D341Med (cell line): Measurements from ENCODE around the gene MMP25.
A peak's percentile ranks its signal among the peaks of the same experiment; 100 is the strongest.

Experiments
- DNase-seq: peaks from one replicate; pipeline ENCODE4 v3.0.0; 2012; ENCODE audit warnings: low spot score

MMP25 gene, protein sequence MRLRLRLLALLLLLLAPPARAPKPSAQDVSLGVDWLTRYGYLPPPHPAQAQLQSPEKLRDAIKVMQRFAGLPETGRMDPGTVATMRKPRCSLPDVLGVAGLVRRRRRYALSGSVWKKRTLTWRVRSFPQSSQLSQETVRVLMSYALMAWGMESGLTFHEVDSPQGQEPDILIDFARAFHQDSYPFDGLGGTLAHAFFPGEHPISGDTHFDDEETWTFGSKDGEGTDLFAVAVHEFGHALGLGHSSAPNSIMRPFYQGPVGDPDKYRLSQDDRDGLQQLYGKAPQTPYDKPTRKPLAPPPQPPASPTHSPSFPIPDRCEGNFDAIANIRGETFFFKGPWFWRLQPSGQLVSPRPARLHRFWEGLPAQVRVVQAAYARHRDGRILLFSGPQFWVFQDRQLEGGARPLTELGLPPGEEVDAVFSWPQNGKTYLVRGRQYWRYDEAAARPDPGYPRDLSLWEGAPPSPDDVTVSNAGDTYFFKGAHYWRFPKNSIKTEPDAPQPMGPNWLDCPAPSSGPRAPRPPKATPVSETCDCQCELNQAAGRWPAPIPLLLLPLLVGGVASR

DNA sequence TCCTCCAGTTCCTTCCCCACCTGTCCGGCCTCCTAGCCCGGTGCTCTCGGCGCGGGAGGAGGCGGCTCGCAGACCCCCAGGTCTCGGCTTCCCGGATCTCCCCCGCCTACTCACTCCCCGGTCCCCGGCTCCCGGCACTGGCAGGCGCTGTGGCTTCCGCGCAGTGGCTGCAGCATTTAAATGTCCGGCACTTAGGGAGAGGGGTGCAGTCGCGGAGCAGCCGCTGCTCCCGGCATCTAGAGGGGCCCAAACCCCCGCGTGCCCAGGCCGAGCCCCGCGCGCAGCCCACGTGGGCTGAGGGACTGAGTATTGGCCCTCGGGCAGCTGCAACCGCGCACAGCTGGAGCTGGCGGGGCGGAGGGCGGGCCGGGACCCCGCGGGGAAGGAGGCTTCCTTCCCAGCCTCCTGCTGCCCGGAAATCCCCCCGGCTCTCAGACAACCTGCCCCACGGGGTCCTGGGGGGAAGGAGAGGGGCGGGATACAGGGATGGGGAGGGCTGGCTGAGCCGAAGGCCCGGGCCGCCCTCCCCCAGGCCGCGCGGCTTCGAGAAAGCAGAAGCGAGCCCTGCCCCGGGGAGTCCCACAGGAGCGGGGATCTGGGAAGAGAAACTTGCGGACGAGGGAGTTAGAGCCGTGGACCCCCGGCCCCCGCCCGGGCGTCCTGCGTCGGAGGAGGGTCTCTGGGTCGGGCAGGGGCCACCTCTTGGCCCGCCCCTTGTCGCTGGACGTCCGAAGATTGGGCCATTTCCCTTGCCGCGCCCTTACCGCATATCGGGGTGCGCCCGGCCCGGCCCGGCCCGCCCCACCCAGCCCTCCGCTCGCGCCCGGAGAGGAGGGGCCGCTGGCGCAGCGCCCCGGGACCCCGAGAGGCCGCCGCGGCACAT lies at the start of gene MMP25:
TSS of gene MMP25 (plus strand) at position 804 of the 883 bp plus-strand sequence. CDS start 357 bp downstream, outside the sequence.
- no peak for DNase-seq

DNA sequence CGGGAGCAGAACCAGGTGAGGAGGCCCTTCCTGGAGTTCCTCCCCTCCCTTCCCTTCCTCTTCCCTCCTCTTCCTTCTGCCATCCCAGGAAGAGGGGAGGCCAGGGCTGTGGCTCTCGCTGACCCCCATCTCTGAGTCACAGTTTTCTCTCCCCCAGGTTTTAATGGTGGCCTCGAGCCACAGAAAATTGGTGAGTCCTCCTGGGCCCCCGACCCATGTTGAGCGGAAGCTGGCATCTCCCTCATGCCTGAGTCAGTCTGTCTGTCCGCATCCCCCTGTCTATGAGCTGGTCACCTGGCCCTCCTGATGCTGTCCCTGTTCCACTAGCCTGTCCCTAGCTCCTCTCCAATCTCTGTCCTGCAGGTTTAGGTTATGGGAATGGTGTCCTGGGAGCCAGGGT lies 46.4 kb upstream of the MMP25 start:
- no peak for DNase-seq

DNA sequence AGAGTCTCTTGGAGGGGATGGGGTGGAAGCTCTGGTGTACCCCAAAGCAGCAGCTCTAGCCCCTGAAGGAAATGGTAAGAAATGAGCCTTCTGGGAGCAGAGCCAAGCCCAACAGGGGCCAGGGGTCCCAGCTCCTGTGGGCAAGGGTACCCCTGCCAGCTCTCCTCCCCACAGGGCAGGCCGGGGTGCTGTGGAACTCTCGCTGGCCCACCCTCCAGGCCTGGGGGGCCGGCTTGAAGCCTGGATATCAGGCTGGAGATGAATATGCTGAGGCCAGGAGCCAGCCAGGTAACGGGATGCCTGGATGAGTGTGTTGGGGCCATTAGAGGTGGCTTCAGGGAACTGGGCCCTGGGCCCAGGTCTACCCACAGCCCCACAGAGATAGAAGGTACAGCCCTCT lies 45.8 kb upstream of the MMP25 start:
- no peak for DNase-seq

DNA sequence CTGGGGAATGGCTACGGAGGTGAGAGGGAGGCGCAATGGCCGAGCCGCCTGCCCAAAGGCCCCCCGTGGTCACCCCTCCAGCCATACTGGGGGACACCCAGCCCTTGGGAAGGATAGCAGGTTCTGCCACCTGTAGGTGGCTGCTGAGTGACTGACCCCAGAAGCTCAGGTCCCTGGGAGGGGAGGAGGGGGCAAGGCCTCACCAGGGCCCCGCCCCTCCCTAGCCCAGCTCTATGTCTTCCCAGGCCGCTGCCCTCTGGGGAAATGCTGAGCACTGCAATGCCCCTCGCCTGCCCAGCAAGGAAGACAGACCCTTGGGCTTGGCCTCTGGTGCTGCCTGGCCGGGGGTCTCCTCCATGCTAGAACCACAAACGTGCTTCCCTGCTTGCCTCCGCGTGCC lies 45.0 kb upstream of the MMP25 start:
- DNase-seq, result no peak

DNA sequence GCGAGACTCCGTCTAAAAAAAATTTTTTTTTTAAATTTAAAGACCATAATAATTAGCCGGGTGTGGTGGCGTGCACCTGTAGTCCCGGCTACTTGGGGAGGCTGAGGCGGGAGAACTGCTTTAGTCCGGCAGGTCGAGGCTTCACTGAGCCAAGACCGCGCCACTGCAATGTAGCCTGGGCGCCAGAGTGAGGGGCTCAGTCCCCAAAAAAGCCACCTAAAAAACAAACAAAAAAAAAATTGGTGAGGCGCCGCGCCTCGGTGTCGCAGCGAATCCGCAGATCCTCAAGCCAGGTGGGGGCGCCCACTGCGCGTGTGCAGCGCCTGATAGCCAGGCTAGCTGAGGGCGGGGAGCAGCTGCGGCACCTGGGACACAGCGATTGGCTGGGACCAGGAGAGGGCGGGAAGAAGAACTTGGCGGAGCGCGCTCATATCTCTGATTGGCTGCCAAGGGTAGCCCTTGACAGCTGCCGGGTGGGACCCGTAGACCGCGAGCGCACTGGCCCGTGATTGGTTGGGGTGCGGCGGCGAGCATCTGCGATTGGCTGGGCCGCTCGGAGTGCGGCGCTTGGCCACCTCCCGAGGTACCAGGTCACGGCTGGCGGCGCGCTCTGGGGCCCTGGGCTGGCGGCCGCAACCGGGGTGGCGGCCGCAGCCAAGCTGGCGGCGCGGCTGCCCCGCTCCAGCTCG lies 42.6 kb upstream of the MMP25 start:
- peak; percentile 98 for DNase-seq

DNA sequence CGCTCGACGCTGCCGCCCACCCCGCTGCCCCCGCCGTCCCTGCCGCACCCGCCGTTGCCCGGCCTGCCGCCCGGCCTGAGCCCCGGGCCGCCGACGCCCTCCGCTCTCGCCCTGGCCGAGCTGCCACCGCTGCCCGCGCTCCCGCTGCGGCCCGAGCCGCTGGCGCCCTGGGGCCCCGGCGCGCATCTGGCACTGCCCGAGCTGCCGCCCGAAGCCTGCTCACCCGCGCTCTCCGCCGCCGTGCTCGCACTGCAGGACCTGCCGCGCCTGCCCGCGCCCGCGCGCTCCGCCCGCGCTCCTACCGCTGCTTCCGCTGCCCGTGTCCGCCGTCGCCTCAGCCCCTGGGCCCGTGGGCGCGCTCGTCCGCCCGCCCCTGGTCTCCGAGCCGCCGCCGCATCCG lies 42.0 kb upstream of the MMP25 start:
- DNase-seq, result peak; percentile 78

DNA sequence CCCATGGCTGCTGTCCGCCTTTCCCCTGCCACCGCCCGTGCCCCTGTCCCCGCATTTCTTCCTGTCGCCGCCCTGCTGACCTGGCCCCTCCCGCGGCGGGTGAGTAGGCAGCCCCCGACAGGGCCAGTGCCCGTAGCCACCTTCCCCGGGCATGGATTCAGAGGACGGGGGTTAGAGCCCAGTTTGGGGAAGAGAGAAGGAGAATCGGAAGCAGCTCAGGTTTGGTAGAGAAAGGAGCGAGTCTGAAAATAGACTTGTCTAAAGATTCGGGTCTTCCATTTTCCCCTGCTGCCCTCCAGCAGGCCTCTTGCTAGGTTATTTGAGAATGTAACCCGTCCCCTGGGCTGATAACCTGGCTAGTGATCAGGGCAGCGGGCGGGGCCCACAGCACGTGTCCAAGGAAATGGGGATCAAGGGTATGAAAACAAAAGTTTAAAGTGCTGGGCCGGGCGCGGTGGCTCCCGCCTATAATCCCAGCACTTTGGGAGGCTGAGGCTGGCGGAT lies 41.5 kb upstream of the MMP25 start:
- no peak for DNase-seq

DNA sequence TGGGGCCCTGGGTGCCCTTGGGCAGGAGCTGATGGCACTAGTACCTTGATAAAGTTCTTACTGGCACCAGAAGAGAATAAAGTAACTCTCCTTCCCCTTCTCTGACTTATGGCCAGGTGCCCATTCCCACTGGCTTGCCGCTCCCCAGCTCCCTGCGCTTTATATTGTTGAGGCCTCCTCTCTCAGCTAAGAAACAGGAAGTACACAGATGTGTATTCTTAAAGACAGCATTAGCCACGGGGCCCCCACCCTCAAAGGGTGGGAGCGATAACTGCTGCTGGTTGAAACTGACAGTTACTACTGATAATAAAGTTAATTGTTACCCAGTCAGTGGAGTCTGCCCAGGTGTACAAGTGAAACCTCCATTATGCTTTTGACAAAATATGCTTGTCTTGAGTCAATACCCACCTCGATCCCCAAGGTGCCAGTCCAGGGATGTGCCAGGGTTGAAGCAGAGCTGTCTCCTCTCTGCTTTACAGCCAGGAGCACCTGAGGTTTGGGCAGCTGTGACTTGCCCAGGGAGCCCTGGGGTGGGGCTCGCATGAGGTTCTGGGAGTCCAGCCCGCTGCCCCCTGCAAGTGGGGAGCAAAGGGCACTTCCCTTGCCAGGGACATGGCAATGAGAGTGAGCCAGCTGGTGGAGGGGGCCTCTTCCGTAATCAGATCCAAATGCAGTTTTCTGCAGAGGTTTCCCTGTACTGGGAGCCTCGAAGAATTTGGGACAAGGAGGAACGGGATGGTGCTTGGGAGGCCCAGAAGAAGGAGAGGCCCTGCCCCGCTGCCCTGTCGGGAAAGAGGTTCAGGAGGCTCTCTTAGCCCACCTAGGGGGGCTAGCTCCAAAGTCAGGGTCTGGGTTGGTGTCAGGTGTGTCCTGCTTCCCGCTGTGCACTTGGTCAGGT lies 39.1 kb upstream of the MMP25 start:
- no peak for DNase-seq

DNA sequence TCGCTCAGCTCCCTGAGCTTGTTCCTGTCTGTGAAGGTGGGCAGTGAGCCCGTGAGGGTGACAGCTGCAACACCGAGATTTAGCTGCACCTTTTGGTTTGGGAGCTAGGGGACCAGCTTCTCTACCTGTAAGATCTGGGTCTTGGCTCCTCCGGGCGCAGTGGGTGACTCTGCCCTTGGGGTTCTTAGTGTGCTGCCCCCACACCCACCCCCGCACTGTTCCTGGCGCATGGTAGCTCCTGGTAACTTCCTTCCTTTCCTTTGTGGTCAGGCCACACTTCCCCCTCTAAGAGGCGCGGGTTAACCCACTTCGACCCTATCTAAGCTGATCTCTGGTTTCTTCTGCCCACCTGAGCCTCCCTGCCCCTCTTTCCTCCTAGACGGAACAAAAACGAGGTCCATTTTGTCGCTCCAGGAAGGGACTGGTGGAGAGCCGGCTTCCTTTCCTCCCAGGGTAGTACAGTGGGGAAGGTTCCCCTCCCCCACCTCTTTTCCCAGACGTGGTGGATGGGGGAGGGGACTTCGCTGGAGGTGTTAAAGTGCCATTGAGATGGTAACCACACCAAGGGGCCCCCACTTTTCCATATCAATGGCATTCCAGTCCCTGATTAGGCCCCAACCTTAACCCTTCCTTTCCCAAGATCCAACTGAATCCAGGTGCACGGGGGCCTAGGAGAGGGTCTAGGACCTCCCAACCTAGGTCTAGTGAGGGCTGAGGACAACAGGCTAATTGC lies 38.2 kb upstream of the MMP25 start:
- no peak for DNase-seq

DNA sequence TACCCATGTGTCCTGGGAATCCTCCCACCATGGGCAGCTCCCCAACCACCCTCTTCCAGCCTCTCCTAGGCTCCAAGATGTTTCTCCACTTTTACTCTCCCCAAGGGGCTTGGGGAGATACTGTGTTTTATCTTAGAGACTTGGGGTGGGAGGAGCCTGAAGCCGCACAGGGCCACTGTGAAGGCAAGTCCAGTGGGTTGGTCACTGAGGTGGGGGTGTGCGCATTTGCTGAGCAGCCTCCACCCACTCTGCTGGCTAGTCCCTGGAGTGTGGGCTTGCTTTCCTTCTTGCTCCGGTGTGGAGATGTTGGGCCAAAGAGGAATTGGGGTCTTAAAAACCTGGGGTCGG lies 37.7 kb upstream of the MMP25 start:
- DNase-seq, result no peak

DNA sequence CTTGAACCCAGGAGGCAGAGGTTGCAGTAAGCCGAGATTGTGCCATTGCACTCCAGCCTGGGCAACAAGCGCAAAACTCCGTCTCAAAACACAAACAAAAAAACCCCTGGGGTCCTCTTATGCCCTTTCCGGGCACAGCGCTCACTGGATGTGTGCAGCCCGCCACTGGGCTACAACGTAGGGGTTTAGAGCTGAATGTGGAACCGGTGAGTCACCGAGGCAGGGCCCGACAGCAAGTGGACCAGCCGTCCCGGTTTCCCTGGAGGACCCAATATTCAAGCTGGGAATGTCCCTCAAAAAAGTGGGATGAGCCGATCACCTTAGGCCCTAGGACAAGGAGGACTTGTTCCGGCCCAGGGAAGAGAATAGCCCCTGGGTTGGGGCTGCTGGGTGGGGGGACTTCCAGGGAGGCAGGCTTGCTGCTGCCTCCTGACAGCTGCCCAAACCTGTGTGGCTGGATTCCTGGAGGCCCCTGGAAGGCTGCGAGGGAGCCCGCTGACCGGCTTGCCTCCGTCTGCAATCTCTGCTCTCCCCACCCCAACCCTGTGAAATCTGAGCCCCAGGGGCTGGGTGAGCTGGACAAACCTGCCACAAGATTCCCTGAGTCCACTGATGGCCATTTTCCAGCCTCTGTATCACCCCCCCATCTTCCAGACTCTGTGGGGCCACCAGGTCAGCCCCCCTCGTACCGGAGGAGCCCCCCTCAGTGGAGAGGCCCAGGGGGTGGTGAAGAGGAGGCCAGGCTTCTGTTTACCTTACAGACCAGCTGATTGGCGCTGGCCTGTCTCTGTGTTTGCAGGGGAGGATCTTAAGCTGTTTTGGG lies 36.6 kb upstream of the MMP25 start:
- DNase-seq, result no peak

DNA sequence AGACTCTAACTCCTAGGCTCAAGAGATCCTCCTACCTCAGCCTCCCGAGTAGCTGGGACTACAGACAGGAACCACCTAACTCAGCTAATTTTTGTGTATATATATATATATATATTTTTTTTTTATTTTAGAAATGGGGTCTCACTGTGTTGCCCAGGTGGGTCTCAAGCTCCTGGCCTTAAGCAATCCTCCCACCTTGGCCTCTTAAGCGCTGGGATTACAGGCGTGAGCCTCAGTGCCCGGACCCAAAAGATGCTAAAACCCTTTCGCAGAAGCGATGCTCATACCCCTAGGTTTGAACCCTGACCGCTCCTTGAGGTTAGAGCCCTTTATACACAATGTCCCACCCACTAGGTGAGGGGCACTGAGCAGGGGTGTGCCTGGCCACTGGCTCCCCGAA lies 35.9 kb upstream of the MMP25 start:
- DNase-seq, result no peak

DNA sequence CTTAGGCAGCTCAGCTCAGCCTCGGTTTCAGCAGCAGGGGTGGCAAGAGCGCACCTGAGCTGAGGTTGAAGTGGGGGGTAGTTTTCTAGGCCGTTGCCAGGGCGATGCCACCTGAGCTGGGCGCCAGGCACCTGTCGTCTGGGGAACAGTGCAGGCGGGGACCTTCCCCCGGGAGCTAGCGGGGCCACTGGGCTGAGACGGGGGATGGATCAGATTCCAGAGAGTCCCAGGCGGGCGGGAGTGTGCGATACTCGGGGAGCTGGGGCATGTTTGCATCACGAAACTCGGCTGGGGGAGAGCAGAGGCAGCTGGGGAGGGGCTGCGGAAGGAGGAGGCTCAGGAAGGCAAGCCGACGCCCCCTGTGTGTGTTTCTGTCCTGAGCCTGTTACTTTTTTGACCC lies 34.1 kb upstream of the MMP25 start:
- no peak for DNase-seq

DNA sequence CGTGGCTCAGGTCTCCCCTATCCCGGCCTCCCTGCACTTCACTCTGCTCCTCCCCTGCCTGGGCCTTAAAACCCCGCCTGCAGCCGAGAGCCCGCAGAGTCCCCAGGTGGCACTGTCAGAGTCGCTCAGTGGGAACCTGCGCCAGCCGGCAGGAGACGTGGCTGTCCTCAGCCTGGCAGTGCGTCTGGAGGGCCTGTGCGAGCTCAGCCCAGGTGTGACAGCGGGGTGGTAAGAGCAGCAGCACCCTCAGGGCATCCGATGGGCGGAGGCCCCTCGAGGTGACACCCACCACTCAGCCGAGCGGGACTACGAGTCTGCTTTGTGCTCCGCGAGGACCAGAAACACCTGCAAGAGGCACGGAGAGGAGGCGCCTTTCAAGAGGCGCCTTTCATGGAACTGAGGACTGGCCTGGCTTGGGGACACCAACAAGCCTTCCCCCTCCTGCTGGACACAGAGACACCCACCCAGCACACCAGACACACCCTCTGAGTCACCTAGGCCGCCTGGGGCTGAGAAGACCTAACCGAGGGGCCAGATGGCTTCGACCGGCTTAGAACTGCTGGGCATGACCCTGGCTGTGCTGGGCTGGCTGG lies 33.4 kb upstream of the MMP25 start, which contains the start of gene CLDN9:
TSS of gene CLDN9 (plus strand) at position 96 of the 593 bp plus-strand sequence. CDS start at position 536, 440 bp downstream.
- no peak for DNase-seq

DNA sequence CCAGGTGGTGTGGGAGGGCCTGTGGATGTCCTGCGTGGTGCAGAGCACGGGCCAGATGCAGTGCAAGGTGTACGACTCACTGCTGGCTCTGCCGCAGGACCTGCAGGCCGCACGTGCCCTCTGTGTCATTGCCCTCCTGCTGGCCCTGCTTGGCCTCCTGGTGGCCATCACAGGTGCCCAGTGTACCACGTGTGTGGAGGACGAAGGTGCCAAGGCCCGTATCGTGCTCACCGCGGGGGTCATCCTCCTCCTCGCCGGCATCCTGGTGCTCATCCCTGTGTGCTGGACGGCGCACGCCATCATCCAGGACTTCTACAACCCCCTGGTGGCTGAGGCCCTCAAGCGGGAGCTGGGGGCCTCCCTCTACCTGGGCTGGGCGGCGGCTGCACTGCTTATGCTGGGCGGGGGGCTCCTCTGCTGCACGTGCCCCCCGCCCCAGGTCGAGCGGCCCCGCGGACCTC lies 32.8 kb upstream of the MMP25 start:
- DNase-seq, result no peak

DNA sequence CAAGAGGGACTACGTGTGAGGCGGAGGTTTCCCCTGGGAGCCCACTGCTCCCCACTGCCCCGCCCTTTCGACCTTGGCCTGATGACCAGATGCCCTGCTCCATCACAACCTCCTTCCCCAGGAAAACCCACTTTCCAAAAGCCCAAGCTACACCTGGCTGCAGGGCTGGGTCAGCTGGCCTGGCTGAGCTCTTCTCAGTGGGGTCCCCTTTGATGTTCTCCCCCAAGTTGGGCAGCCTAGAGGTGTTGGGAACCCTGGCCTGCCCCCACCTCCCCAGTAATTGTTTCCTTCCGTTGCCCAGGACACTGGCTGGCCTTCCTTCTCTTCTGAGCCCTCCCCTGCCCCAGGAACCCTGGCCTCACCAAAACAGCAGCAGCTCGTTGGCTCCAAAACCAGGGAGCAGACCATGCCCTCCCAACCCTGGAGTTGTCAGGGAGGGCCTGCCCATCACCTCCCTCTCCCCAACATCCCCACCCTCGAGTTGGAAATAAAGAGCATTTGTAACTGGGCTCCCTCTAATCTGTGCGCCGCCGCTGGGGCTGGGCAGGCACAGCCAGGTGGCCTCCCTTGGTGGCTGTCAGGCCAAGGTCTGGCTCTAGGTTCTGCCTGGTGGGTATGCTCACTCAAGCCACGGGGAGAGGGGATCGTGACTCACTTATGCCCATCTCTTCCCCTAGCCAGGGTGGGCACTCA lies 32.2 kb upstream of the MMP25 start:
- DNase-seq, result no peak

DNA sequence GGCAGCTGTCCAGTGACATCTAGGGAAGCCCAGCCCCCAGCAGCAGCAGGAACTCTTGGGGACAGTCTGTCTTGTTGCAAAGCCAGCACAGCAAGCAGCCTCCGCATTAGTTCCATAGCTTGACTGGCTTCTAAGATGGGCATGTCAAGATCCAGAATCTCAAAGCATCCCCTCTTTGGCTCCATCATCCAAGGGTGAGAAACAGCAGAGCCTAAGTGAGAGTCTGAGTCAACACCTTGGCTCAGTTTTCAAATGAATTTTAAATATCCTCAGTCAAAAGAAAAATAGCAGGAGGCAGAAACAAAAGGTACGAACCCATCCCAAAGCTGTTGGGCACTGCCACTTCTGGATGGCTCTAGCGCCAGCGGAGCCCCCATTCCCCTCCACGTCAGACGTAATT lies 31.4 kb upstream of the MMP25 start:
- DNase-seq, result no peak

DNA sequence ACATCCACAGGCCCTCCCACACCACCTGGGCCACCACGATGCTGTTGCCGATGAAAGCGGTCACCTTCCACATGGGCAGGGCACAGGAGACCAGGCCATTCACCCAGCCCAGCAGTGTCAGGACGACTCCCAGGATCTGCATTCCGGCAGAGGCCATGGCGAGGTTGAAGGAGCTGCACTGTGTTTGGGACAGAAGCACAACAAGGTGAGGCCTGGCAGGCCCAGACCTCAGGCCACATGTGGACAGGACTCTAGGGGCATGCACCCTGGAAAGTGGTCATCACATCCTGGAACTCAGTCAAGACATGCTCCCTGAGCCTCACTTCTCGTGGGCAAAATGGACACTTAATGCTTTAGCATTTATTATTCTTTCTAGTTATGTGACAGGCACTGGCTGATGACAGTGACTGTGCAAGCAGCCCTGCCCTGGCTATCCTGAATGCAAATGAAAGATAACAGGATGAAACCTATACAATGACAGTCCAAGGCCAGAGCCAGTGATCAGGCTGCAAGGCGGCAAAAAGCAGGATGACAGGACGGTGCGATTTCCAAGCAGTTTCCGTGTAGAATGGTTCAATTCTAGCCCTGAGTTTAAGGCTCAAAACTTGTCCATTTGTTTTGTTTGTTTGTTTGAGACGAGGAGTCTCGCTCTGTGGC lies 30.4 kb upstream of the MMP25 start:
- DNase-seq, result no peak
